ENCODE measurements around the gene SMU1.
"Not testable (repeated sequence)": the region's sequence is repeated elsewhere in the genome, so short reads cannot be mapped to it uniquely, and the experiment has no call there.

SMU1 gene

DNA sequence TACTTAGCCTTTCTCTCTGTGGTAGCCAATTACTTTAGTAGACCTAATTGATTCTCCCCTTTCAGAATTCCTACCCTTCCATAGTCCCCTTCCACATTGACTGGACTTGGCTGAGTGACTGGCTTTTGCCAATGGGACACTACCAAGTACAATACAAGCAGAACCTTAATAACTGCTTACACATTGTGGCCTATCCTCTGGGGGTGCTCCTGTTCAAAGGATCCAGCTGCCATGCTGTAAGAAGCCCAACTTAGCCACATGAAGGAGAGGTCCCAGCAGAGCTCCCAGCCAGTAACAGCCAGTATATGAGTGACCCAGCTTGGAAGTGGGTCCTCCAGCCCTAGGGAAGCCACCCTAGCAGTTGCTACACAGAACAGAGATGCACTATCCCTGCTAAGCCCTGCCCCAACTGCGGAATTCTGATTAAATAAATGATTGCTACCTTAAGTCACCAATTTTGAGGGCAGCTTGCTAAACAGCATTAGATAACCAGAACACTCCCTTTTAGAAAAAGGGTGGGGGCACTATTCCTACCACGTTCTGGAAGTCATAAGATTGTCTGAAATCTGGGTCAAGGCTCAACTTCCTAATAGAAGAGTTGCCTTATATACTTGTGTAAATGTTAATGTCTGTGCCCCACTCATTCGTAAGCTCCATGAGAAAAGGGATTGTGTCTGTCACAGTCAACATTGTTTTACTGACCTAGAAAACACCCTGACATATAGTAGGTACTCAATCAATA, 64.0 kb downstream of the SMU1 start:
- no peak for DNase-seq (ENCODE audit: extremely low read depth, low read depth)
- TF ChIP-seq, protein P1, sequence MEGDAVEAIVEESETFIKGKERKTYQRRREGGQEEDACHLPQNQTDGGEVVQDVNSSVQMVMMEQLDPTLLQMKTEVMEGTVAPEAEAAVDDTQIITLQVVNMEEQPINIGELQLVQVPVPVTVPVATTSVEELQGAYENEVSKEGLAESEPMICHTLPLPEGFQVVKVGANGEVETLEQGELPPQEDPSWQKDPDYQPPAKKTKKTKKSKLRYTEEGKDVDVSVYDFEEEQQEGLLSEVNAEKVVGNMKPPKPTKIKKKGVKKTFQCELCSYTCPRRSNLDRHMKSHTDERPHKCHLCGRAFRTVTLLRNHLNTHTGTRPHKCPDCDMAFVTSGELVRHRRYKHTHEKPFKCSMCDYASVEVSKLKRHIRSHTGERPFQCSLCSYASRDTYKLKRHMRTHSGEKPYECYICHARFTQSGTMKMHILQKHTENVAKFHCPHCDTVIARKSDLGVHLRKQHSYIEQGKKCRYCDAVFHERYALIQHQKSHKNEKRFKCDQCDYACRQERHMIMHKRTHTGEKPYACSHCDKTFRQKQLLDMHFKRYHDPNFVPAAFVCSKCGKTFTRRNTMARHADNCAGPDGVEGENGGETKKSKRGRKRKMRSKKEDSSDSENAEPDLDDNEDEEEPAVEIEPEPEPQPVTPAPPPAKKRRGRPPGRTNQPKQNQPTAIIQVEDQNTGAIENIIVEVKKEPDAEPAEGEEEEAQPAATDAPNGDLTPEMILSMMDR (IDR thresholded peaks at IDR 0.05; ENCODE audit: low read depth, low read length): no peak

DNA sequence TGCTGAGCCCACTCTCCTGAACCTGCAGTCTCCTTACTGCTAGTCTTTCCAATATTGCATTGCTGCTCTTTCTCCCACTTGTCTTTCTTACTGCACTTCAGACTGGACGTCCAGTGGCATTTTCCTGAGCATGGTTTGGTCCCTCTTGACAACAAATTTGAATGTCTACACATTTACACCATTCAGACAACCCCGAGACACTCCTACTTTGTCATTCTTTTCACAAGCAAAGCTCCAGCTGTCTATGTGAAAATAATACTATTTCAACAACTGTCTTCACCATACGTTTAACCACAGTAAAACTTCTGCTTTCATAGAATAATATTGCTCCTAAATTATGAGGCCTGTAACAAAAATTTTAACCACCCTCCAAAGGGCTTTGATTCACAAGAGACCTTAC, 64.6 kb downstream of the SMU1 start:
- TF ChIP-seq, protein P1 (IDR thresholded peaks at IDR 0.05; ENCODE audit: low read depth, low read length): no peak
- no peak for DNase-seq (ENCODE audit: extremely low read depth, low read depth)

DNA sequence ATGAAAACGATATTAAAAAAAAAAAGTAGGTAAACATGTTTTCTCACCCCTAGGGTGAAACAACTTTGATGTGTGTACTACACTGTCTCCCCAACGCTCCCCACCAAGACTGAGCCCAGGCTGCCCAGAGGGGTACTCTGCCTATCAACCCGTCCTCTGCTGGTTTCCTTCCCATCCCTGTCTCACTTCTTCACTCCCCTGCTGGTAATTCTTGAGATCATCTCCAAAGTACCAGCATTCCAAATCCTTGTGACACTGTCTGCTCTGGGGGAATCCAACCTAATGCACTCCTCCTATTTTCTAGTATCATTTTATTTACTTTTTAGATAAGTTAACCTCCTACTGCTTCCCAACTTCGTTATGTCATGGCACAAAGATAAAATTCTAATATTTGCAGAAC, 68.7 kb downstream of the SMU1 start:
- DNase-seq (ENCODE audit: extremely low read depth, low read depth): no peak
- TF ChIP-seq, protein P1 (IDR thresholded peaks at IDR 0.05; ENCODE audit: low read depth, low read length): no peak

DNA sequence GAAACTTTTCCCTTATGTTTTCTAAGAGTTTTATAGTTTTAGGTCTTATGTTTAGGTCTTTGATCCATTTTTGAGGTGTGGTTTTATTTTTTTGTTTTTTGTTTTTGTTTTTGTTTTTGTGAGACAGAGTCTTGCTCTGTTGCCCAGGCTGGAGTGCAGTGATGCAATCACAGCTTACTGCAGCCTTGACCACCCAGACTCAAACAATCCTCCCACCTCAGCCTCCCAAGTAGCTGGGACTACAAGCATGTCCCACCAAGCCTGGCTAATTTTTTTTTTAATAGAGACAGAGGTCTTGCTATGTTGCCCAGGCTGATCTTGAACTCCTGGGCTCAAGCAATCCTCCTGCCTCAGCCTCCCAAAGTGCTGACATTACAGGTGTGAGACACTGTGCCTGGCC, 71.1 kb downstream of the SMU1 start:
- not testable (repeated sequence) for DNase-seq (ENCODE audit: extremely low read depth, low read depth)

GRCh38 chr9:33000682-33001055, 75.8 kb downstream of the SMU1 start:
- not testable (repeated sequence) for DNase-seq (ENCODE audit: extremely low read depth, low read depth)

DNA sequence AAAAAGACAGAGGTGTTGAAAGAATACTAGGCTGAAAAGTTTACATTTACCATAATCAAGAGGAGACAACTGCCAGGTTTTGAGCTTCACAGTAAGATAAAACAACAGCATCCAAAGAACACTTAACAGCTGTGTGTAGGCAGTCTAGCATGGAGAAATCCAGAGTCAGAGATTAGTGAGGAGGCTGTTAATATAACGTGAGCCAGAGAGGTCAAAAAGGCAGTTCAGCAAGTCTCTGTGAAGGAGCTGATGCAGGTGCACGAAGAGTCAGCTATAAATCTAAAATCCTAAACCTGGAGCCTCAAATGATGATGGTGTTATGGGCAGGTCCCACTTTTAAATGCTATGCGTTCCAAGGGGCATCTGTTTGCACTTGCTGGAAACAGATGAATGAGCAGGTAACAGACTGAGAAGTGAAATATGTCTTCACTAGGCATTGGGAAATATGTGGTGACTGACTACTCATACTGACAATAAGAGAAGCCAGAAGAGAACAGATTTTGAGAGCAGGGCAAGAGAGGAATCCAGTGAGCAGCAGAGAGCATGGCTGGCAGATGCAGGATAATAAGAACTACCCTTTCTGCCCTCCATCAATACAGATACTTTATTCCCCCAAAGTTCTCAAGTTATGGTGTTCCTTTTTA, 83.8 kb downstream of the SMU1 start:
- TF ChIP-seq, protein P1 (IDR thresholded peaks at IDR 0.05; ENCODE audit: low read depth, low read length): no peak
- DNase-seq (ENCODE audit: extremely low read depth, low read depth): no peak

- no peak for DNase-seq (ENCODE audit: extremely low read depth, low read depth)
- TF ChIP-seq, protein P1 (IDR thresholded peaks at IDR 0.05; ENCODE audit: low read depth, low read length): no peak
Observed at GRCh38 chr9:32991897-32992594, 84.4 kb downstream of the SMU1 start.

Data from AG09319 (cell line).